Calu3 (cell line): ENCODE results near the gene WNT6. TPM values are rescaled to one million over a fixed set of nuclear protein-coding genes. Genes with fewer than 3 reads are reported as not detected.

Experiments
- BruUV-seq: library from RNA; stranded (reverse); fragments of 400-500 nt; replicated peaks from 2 replicates; lab custom pipeline; 2021; lab: Mats Ljungman, UMichigan
- CTCF ChIA-PET: fragments of 300-600 bp; sonication (Branson Sonifier 250); formaldehyde crosslinking; loops from one replicate; lab custom pipeline; 2022; ENCODE audit warnings: antibody characterized with exemption; lab: Charles Lee
- DNase-seq: peaks from one replicate; pipeline ENCODE4 v3.0.0; 2022
- H3K27ac Mint-ChIP-seq: one replicate; pipeline ENCODE4 v1.8.0; 2022; ENCODE audit warnings: mixed read lengths; ENCODE audit not compliant: unreplicated experiment
- H3K27me3 Mint-ChIP-seq: one replicate; pipeline ENCODE4 v1.8.0; 2022; ENCODE audit warnings: mixed read lengths; ENCODE audit not compliant: unreplicated experiment
- H3K36me3 Mint-ChIP-seq: one replicate; pipeline ENCODE4 v1.8.0; 2022; ENCODE audit warnings: mild to moderate bottlenecking, moderate library complexity, mixed read lengths; ENCODE audit not compliant: insufficient read depth, unreplicated experiment
- H3K4me1 Mint-ChIP-seq: one replicate; pipeline ENCODE4 v1.8.0; 2022; ENCODE audit warnings: mild to moderate bottlenecking, low read depth, mixed read lengths; ENCODE audit not compliant: unreplicated experiment
- H3K4me3 Mint-ChIP-seq: one replicate; pipeline ENCODE4 v1.8.0; 2022; ENCODE audit warnings: mild to moderate bottlenecking, low read depth, moderate library complexity, mixed read lengths; ENCODE audit not compliant: unreplicated experiment
- H3K9me3 Mint-ChIP-seq: one replicate; pipeline ENCODE4 v1.8.0; 2022; ENCODE audit warnings: low read depth, mixed read lengths; ENCODE audit not compliant: unreplicated experiment
- intact Hi-C: fragments of 100-400 bp; cut with micrococcal nuclease; formaldehyde crosslinking; loops from one replicate; pipeline ENCODE4 v1.10.0; 2022; ENCODE audit not compliant: unreplicated experiment
- total RNA-seq: library from RNA; stranded (reverse); gene quantifications from 2 replicates; pipeline ENCODE4 v1.2.3, GENCODE V29; 2022
- TF ChIP-seq, protein P1 (sequence below): fragments of 200-600 bp; IDR thresholded peaks from one replicate; pipeline ENCODE4 v1.8.0; 2022; ENCODE audit warnings: antibody characterized with exemption; ENCODE audit not compliant: unreplicated experiment

The WNT6 gene
- total RNA-seq, 1 experiment from 2014 or later, result not detected

DNA sequence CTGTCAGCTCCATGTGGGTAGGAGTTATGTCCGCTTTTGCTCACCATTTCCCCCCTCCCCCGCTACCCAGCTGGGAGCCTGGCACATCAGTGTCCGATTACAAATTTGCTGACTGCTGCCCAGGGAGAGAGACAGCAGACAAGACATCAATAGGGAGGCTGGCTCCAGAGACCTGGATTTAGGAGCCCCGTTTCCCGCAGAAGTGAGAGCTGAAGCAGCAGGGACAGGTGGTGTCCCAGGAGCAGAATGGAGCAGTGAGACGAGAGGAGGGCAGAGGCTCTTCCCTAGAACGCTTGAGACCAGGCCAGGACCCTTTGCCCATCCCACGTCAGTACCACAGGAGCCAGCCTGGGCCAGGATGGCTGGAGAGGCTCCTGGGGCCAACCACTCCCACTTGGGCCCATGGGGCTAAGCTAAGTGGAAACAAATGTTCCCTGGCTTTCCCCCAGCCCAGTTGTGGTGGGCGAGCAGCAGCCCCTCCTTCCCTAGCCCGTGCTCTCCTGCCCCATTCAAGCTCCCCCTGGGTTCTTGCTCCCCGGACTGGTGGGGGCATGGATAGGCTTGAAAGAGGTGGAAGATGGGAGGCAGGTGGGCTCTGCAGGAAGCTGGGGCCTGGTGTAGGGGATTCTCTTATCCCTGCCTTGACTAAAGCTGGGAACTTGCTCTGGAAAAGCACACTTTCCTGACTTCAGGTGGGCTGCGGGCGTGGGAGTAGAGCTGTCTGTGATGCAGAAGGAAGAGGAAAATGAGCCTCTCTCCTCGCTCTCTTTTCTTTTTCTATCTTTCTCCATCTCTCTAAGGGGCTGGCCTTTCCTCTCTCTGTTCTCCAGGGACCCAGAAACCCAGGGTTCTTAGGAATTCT is 4.1 kb upstream of the WNT6 start:
- no TSS peak for BruUV-seq
- no peaks in the 10 kb centered on the region for H3K9me3 Mint-ChIP-seq
- CTCF ChIA-PET, result no interaction called here
- TF ChIP-seq, protein P1, sequence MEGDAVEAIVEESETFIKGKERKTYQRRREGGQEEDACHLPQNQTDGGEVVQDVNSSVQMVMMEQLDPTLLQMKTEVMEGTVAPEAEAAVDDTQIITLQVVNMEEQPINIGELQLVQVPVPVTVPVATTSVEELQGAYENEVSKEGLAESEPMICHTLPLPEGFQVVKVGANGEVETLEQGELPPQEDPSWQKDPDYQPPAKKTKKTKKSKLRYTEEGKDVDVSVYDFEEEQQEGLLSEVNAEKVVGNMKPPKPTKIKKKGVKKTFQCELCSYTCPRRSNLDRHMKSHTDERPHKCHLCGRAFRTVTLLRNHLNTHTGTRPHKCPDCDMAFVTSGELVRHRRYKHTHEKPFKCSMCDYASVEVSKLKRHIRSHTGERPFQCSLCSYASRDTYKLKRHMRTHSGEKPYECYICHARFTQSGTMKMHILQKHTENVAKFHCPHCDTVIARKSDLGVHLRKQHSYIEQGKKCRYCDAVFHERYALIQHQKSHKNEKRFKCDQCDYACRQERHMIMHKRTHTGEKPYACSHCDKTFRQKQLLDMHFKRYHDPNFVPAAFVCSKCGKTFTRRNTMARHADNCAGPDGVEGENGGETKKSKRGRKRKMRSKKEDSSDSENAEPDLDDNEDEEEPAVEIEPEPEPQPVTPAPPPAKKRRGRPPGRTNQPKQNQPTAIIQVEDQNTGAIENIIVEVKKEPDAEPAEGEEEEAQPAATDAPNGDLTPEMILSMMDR, result no peak
- H3K36me3 Mint-ChIP-seq, result no peaks in the 10 kb centered on the region
- H3K27ac Mint-ChIP-seq, result no peak overlapping the region
- no peak overlapping the region for H3K4me3 Mint-ChIP-seq
- intact Hi-C loops, result loop anchor here (10.0 kb wide), 1 partner anchor 129 kb away; the partner anchor contains the start of gene FEV
- DNase-seq, result no peak
- H3K4me1 Mint-ChIP-seq, result peaks cover 22% of the 10 kb centered on the region
- peaks cover 77% of the 10 kb centered on the region for H3K27me3 Mint-ChIP-seq

DNA sequence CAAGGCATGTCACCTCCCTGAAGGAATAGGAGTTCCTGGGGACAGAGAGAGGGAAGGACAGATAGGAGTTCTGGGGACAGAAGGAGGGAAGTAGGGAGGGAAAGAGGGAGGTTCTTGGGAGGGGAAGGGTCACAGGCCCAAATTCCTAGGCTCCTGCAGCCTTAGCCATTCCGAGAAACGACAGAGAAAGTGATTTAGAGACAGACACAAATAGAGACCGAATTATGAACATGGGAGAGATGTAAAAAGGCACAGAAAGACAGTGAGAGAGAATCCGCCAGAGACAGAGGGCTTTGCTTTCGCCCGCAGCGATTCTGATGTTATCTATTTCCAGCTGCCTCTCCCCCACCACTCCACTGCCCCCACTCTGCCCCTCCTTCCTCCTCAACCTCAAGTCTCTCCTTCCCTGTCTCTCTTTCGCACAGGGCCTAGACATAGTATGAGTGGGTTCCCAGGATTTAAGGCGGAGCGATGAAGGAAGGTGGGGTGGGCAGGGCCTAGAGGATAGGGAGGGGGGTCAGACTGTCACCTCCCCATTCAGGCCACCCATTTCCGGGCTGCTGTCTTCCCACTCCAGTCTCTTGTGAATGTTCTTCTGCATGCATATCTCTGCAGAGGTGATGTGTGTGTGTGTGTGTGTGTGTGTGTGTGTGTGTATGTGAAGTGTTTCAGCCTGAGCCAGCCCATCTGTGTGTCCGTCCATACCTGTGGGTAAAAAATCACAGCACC is 3.3 kb upstream of the WNT6 start:
- Mint-ChIP-seq H3K36me3 (no peaks in the 10 kb centered on the region), H3K9me3 (no peaks in the 10 kb centered on the region), H3K27ac (no peak overlapping the region), H3K4me3 (no peak overlapping the region), H3K27me3 (peaks cover 85% of the 10 kb centered on the region), H3K4me1 (peaks cover 30% of the 10 kb centered on the region)
- CTCF ChIA-PET, result no interaction called here
- no peak for DNase-seq
- TF ChIP-seq, protein P1, result no peak
- intact Hi-C loops, result loop anchor here (10.0 kb wide), 1 partner anchor 128 kb away; the partner anchor contains the start of gene FEV
- no TSS peak for BruUV-seq

DNA sequence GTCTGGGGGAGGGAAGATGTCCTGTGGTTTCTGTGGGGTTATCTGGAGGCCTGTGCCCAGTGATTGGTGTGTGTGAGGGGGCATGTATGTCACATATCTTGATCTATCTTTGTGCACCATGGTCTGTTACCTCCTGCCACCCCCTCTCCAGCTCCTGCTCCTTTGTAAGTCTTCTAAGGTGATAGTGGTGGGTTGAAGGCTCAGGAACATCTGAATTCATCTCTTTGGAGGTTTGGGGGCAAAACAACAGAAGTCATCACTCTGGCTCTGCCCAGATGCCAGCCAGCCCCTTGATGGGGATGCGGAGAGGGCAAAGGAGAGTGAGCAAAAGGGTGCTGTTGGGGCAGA is 2.7 kb upstream of the WNT6 start:
- no TSS peak for BruUV-seq
- intact Hi-C loops, result loop anchor here (10.0 kb wide), 1 partner anchor 128 kb away; the partner anchor contains the start of gene FEV
- peaks cover 35% of the 10 kb centered on the region for H3K4me1 Mint-ChIP-seq
- H3K9me3 Mint-ChIP-seq, result no peaks in the 10 kb centered on the region
- H3K27ac Mint-ChIP-seq, result no peak overlapping the region
- no peak for DNase-seq
- no peak overlapping the region for H3K4me3 Mint-ChIP-seq
- no peaks in the 10 kb centered on the region for H3K36me3 Mint-ChIP-seq
- TF ChIP-seq, protein P1, result no peak
- CTCF ChIA-PET, result no interaction called here
- peaks cover 90% of the 10 kb centered on the region for H3K27me3 Mint-ChIP-seq

DNA sequence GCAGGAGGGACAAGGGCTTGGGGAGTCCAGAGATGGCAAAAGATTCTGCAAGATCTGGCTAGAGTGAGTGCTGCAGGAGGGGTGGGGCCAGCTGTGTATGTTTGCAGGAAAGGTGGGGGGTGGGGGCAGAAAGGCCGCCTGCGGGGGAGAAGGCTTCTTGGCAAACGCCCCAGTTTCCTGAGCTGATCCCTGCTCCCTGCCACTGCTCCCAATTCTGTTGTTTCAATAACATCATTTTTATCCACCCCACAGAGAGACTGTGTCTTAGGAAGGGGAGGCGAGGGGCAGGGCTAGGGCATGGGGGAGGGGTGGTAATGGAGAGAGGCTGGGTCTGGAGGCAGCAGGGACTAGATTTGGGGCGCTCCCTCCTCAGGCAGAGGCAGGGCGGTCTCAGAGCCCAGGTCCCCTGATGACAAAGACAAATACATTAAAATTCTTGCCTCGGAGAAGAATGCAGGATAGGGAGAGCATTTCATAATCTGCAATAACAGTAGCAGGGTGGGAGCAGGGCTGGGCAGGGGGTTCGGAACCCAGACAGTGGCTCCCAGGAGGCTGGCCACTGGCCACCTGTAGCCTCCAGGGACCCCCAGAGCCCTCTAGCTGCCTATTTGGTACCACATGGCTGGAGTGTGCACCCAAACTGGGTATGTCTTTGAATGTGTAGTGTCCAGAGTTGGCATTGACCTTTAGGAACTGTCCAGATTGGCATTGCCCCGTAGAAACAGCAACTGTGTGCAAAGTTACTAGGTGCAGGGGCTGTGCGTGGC is 2.1 kb upstream of the WNT6 start:
- Mint-ChIP-seq H3K4me3 (no peak overlapping the region), H3K4me1 (peaks cover 35% of the 10 kb centered on the region), H3K27ac (no peak overlapping the region), H3K9me3 (no peaks in the 10 kb centered on the region), H3K36me3 (no peaks in the 10 kb centered on the region), H3K27me3 (peaks cover 97% of the 10 kb centered on the region)
- intact Hi-C loops, result loop anchor here (10.0 kb wide), 1 partner anchor 127 kb away; the partner anchor contains the start of gene FEV
- TF ChIP-seq, protein P1, result no peak
- CTCF ChIA-PET, result no interaction called here
- BruUV-seq, result no TSS peak
- DNase-seq, result no peak
